Measurements from ENCODE around the gene METTL9.

GRCh38 chr16:21646091-21646490 lies 46.7 kb downstream of the METTL9 start:
- TF ChIP-seq CTCF (IDR thresholded peaks at IDR 0.05) = no peak
- peak in 1 of 2 donors; percentile 10 for TF ChIP-seq POLR2A (IDR thresholded peaks at IDR 0.05)
